GM20000 (cell line): ENCODE data around the gene PHPT1.

ENCODE experiments used
- DNase-seq: peaks from one replicate; pipeline ENCODE4 v3.0.0; 2012; ENCODE audit warnings: low spot score
- TF ChIP-seq, protein P1 (sequence below): IDR thresholded peaks from 2 replicates; pipeline ENCODE4 v1.5.1; 2012; ENCODE audit warnings: mild to moderate bottlenecking, control low read depth; ENCODE audit errors: extremely low read depth, missing control alignments

The PHPT1 gene

DNA sequence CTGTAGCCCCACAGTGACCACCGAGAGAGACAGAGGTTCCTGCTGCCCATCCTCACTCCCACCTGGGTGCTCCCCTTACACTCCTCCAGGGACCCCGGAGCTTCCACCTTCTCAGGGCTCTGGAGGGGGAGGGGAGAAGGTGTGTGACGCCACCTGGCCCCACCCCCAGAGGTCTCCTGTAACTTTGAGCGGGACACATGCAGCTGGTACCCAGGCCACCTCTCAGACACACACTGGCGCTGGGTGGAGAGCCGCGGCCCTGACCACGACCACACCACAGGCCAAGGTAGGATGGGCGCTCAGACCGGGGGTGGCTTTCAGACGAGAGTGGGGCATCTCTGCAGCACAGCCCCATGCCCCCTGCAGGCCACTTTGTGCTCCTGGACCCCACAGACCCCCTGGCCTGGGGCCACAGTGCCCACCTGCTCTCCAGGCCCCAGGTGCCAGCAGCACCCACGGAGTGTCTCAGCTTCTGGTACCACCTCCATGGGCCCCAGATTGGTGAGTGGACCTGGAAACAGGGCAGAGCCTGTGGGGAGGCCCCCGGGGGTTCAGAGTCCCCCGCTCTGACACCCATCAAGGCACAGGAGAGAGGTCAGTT, 7.4 kb downstream of the PHPT1 start:
- no peak for DNase-seq
- TF ChIP-seq, protein P1, sequence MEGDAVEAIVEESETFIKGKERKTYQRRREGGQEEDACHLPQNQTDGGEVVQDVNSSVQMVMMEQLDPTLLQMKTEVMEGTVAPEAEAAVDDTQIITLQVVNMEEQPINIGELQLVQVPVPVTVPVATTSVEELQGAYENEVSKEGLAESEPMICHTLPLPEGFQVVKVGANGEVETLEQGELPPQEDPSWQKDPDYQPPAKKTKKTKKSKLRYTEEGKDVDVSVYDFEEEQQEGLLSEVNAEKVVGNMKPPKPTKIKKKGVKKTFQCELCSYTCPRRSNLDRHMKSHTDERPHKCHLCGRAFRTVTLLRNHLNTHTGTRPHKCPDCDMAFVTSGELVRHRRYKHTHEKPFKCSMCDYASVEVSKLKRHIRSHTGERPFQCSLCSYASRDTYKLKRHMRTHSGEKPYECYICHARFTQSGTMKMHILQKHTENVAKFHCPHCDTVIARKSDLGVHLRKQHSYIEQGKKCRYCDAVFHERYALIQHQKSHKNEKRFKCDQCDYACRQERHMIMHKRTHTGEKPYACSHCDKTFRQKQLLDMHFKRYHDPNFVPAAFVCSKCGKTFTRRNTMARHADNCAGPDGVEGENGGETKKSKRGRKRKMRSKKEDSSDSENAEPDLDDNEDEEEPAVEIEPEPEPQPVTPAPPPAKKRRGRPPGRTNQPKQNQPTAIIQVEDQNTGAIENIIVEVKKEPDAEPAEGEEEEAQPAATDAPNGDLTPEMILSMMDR: no peak

DNA sequence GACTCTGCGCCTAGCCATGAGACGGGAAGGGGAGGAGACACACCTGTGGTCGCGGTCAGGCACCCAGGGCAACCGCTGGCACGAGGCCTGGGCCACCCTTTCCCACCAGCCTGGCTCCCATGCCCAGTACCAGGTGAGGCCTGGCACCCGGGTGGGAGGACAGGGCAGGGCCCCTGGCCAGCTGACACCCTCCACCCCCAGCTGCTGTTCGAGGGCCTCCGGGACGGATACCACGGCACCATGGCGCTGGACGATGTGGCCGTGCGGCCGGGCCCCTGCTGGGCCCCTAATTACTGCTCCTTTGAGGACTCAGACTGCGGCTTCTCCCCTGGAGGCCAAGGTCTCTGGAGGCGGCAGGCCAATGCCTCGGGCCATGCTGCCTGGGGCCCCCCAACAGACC, 8.0 kb downstream of the PHPT1 start:
- DNase-seq: no peak
- TF ChIP-seq, protein P1: no peak

GRCh38 chr9:136857581-136858412, 8.6 kb downstream of the PHPT1 start:
- no peak for DNase-seq

GRCh38 chr9:136858452-136858843, 9.2 kb downstream of the PHPT1 start:
- TF ChIP-seq, protein P1: no peak

More at GRCh38 chr9:136857581-136858412, 8.6 kb downstream of the PHPT1 start:
- TF ChIP-seq, protein P1: no peak

DNA sequence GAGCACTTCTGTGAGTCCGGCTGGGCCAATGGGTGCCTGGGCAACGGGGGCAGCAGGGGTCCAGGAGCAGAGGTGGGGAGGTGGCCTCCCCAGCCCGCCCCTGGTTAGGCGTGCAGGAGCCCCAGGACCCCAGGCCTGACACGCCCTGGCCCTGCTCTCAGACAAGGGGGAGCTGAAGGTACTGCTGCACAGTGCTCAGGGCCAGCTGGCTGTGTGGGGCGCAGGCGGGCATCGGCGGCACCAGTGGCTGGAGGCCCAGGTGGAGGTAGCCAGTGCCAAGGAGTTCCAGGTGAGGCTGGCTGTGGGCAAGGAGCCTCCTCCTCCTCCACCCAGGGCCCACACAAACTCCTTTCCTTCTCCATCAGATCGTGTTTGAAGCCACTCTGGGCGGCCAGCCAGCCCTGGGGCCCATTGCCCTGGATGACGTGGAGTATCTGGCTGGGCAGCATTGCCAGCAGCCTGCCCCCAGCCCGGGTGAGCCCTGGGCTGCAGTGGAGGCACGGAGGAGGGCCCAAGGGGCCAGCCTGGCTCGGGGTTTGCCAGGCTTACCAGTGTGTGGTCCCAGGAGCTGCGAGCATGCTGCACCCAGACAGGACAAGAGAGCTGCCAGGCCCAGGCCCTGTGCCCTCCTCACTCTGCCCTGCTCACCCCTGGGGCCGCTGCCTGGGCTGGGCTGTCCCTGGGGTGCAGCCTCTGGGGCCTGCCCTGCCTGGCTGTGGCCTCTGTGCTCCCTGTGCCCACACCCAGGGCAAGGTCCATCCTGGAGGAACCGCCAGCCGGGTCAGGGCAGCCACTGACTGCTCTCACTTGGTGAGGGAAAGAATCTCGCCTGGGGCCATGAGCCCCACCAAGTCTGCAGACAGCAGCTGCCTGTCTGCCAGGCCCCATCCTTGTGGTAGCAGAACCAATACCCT, 9.9 kb downstream of the PHPT1 start:
- DNase-seq: no peak
- TF ChIP-seq, protein P1: no peak

More at GRCh38 chr9:136858452-136858843, 9.2 kb downstream of the PHPT1 start:
- no peak for DNase-seq

GRCh38 chr9:136860529-136860928, 11.3 kb downstream of the PHPT1 start:
- DNase-seq: no peak
- TF ChIP-seq, protein P1: no peak
